Liver (tissue), 3 donors: ENCODE results near the gene SORCS2.

ENCODE experiments used
- CTCF ChIP-seq: fragments of 150-350 bp; IDR thresholded peaks from 2 replicates; pipeline ENCODE4 v1.5.1; 2017; ENCODE audit warnings: improper control_type of control experiment, low read depth, low read length; ENCODE audit not compliant: missing input control
- FOXA1 ChIP-seq: IDR thresholded peaks from 2 replicates; pipeline ENCODE4 v1.6.1; 2016; ENCODE audit warnings: antibody characterized with exemption
- GABPA ChIP-seq, 2 donors: IDR thresholded peaks in 1 of 2; conservative IDR thresholded peaks in 1 of 2; 2 replicates each; pipeline ENCODE4 v1.6.1; 2016; ENCODE audit warnings: antibody characterized with exemption in 2 of 2, mild to moderate bottlenecking in 1 of 2, moderate library complexity in 1 of 2
- HNF4A ChIP-seq, 2 donors: conservative IDR thresholded peaks; 2 replicates each; pipeline ENCODE4 v1.6.1; 2016; ENCODE audit warnings: antibody characterized with exemption in 2 of 2, mild to moderate bottlenecking in 2 of 2
- HNF4G ChIP-seq: IDR thresholded peaks from 2 replicates; pipeline ENCODE4 v1.6.1; 2016; ENCODE audit warnings: antibody characterized with exemption
- JUND ChIP-seq, 2 donors: IDR thresholded peaks; 2 replicates each; pipeline ENCODE4 v1.6.1; 2016; ENCODE audit warnings: antibody characterized with exemption in 2 of 2
- MAX ChIP-seq: IDR thresholded peaks from 2 replicates; pipeline ENCODE4 v1.6.1; 2016; ENCODE audit warnings: antibody characterized with exemption
- REST ChIP-seq: IDR thresholded peaks from 2 replicates; pipeline ENCODE4 v1.6.1; 2016; ENCODE audit warnings: antibody characterized with exemption, mild to moderate bottlenecking
- TAF1 ChIP-seq: conservative IDR thresholded peaks from 2 replicates; pipeline ENCODE4 v1.6.1; 2016; ENCODE audit warnings: antibody characterized with exemption, mild to moderate bottlenecking
- YY1 ChIP-seq: IDR thresholded peaks from 2 replicates; pipeline ENCODE4 v1.6.1; 2016; ENCODE audit warnings: antibody characterized with exemption, mild to moderate bottlenecking
- ZBTB33 ChIP-seq: IDR thresholded peaks from 2 replicates; pipeline ENCODE4 v1.6.1; 2016; ENCODE audit warnings: antibody characterized with exemption
- donor health status: healthy.
- donor health status: healthy.

- no peak for TF ChIP-seq REST
- TF ChIP-seq CTCF: no peak
- TF ChIP-seq MAX: peak; percentile 39
- TF ChIP-seq YY1: no peak
- TF ChIP-seq HNF4G: peak; percentile 65
- TF ChIP-seq JUND (IDR thresholded peaks at IDR 0.05): peak in 1 of 2 donors; percentile 30
- peak; percentile 37 for TF ChIP-seq ZBTB33
- TF ChIP-seq FOXA1: no peak
- no peak for TF ChIP-seq TAF1
- TF ChIP-seq HNF4A (conservative IDR thresholded peaks at IDR 0.05): peak; percentile 94 to 96
- no peak for TF ChIP-seq GABPA (IDR thresholded peaks at IDR 0.05 in 1 of 2, conservative IDR thresholded peaks at IDR 0.05 in 1 of 2)
These were observed 25.4 kb downstream of the SORCS2 start for GRCh38 chr4:7217474-7218321.
